CD4-positive, alpha-beta T cell treated with Interleukin-17A for 4 hours (primary cell): Measurements from ENCODE around the gene KRTAP5-2.

Experiments
- DNase-seq: peaks from one replicate; pipeline ENCODE4 v3.0.0-alpha.2; 2020; ENCODE audit warnings: mixed read lengths

KRTAP5-2 gene

GRCh38 chr11:1565904-1566247, 32.2 kb downstream of the KRTAP5-2 start:
- DNase-seq, result no peak

GRCh38 chr11:1565173-1565903, 32.8 kb downstream of the KRTAP5-2 start:
- no peak for DNase-seq

GRCh38 chr11:1564535-1565172, 33.4 kb downstream of the KRTAP5-2 start:
- DNase-seq, result peak; percentile 12

GRCh38 chr11:1563697-1564534, 34.2 kb downstream of the KRTAP5-2 start:
- no peak for DNase-seq

GRCh38 chr11:1563149-1563638, 34.9 kb downstream of the KRTAP5-2 start:
- no peak for DNase-seq

GRCh38 chr11:1562469-1563148, 35.5 kb downstream of the KRTAP5-2 start:
- DNase-seq, result no peak

- DNase-seq, result no peak
Measured at GRCh38 chr11:1561955-1562354, 36.1 kb downstream of the KRTAP5-2 start.

- DNase-seq, result no peak
Measured at GRCh38 chr11:1561266-1561665, 36.8 kb downstream of the KRTAP5-2 start.

GRCh38 chr11:1560649-1561251, 37.3 kb downstream of the KRTAP5-2 start:
- no peak for DNase-seq

- DNase-seq, result no peak
Measured at GRCh38 chr11:1560002-1560648, 38.0 kb downstream of the KRTAP5-2 start.

GRCh38 chr11:1559111-1559951, 38.8 kb downstream of the KRTAP5-2 start:
- no peak for DNase-seq

- no peak for DNase-seq
Measured at GRCh38 chr11:1558775-1559110, 39.4 kb downstream of the KRTAP5-2 start.

GRCh38 chr11:1557904-1558774, 40.0 kb downstream of the KRTAP5-2 start:
- no peak for DNase-seq

GRCh38 chr11:1557051-1557884, 40.8 kb downstream of the KRTAP5-2 start:
- no peak for DNase-seq

GRCh38 chr11:1556278-1556902, 41.7 kb downstream of the KRTAP5-2 start:
- DNase-seq, result no peak

GRCh38 chr11:1555713-1556153, 42.4 kb downstream of the KRTAP5-2 start:
- no peak for DNase-seq

GRCh38 chr11:1554981-1555712, 42.9 kb downstream of the KRTAP5-2 start:
- no peak for DNase-seq
